Smooth muscle cell (in vitro differentiated cells): ENCODE results near the gene PERCC1. TPM values are rescaled to one million over a fixed set of nuclear protein-coding genes. Genes with fewer than 3 reads are reported as not detected.

Source experiments
- DNase-seq: peaks from one replicate; lab custom pipeline; 2025; ENCODE audit not compliant: unreplicated experiment; lab: John Stamatoyannopoulos, UW
- H2AFZ ChIP-seq: fragments of 200-600 bp; sonication (generic); 2 replicates; pipeline ENCODE4 v1.6.0; 2016; ENCODE audit warnings: antibody characterized with exemption, low read depth, mild to moderate bottlenecking
- H3F3A ChIP-seq: fragments of 200-600 bp; sonication (generic); 2 replicates; pipeline ENCODE4 v1.6.0; 2017; ENCODE audit warnings: antibody characterized with exemption, low read depth
- H3K27ac ChIP-seq: fragments of 200-600 bp; sonication (generic); 2 replicates; pipeline ENCODE4 v1.5.1; 2016; ENCODE audit warnings: low read depth, mild to moderate bottlenecking
- H3K27me3 ChIP-seq: fragments of 200-600 bp; sonication (generic); 2 replicates; pipeline ENCODE4 v1.6.1; 2016; ENCODE audit warnings: low read depth, mild to moderate bottlenecking
- H3K36me3 ChIP-seq: fragments of 200-600 bp; sonication (generic); 2 replicates; pipeline ENCODE4 v1.5.1; 2016; ENCODE audit warnings: low read depth
- H3K4me1 ChIP-seq: fragments of 200-600 bp; sonication (generic); 2 replicates; pipeline ENCODE4 v1.5.1; 2016; ENCODE audit warnings: low read depth
- H3K4me2 ChIP-seq: fragments of 200-600 bp; sonication (generic); 2 replicates; pipeline ENCODE4 v1.6.0; 2016; ENCODE audit warnings: mild to moderate bottlenecking
- H3K4me3 ChIP-seq: fragments of 200-600 bp; sonication (generic); 2 replicates; pipeline ENCODE4 v1.5.1; 2016; ENCODE audit warnings: mild to moderate bottlenecking
- H3K79me2 ChIP-seq: fragments of 200-600 bp; sonication (generic); 2 replicates; pipeline ENCODE4 v1.6.0; 2016; ENCODE audit warnings: low read depth, mild to moderate bottlenecking
- H3K9ac ChIP-seq: fragments of 200-600 bp; sonication (generic); 2 replicates; pipeline ENCODE4 v1.6.0; 2016; ENCODE audit warnings: low read depth
- H3K9me3 ChIP-seq: fragments of 200-600 bp; sonication (generic); replicated peaks from 2 replicates; pipeline ENCODE4 v1.5.1; 2016; ENCODE audit warnings: low read depth
- H4K20me1 ChIP-seq: fragments of 200-600 bp; sonication (generic); 2 replicates; pipeline ENCODE4 v1.6.0; 2016; ENCODE audit warnings: low read depth
- CTCF ChIP-seq: fragments of 200-600 bp; sonication (generic); IDR thresholded peaks from 2 replicates; pipeline ENCODE4 v1.5.1; 2017; ENCODE audit warnings: borderline replicate concordance, mild to moderate bottlenecking, antibody characterized with exemption; ENCODE audit not compliant: insufficient read depth, poor library complexity, severe bottlenecking
- WGBS: methylation state at CpG from one replicate; pipeline ENCODE4 v1.1.7; 2016; ENCODE audit warnings: low lambda C conversion rate; 5-methylcytosine and 5-hydroxymethylcytosine counted together
- polyA plus RNA-seq: library from polyadenylated mRNA; unstranded; fragments of >200 nt; fragmentation: Nextera tagmentation; extraction: Ambion mirVana; gene quantifications from 2 replicates; pipeline ENCODE4 v1.2.1, GENCODE V29; 2016
- total RNA-seq: library from RNA; depleted of rRNA; stranded (reverse); fragments of >200 nt; gene quantifications from 2 replicates; pipeline ENCODE4 v1.2.3, GENCODE V29; 2014

PERCC1 gene
- total and polyA plus RNA-seq, 2 experiments from 2014 or later = not detected

- WGBS = 93% methylated on average over 32 of the region's 38 CpGs
- Histone ChIP-seq H3K4me2 (no peak overlapping the region), H3K9ac (no peak overlapping the region)
These were observed 12.6 kb downstream of the PERCC1 start for GRCh38 chr16:1443403-1443973.

GRCh38 chr16:1443980-1444729 lies 13.3 kb downstream of the PERCC1 start, which contains the start of gene CCDC154:
Gene CCDC154, minus strand, starts transcription at chr16:1444556. Its CDS starts 234 bp downstream, at chr16:1444322.
- H3K9ac ChIP-seq = no peak within 1 kb of the TSS
- WGBS = 91% methylated on average over 17 of the region's 27 CpGs
- H3K27ac ChIP-seq = no peak within 1 kb of the TSS
- no peak for TF ChIP-seq CTCF
- H2AFZ ChIP-seq = no peak within 1 kb of the TSS
- H3K36me3 ChIP-seq = no peaks in the 10 kb centered on the region
- H3F3A ChIP-seq = no peaks in the 10 kb centered on the region
- DNase-seq = no peak
- H3K4me1 ChIP-seq = no peaks in the 10 kb centered on the region
- H3K4me3 ChIP-seq = no peak within 1 kb of the TSS
- H3K9me3 ChIP-seq = no peaks in the 10 kb centered on the region
- no peak within 1 kb of the TSS for H3K4me2 ChIP-seq
- no peaks in the 10 kb centered on the region for H3K79me2 ChIP-seq
- no peaks in the 10 kb centered on the region for H3K27me3 ChIP-seq
- H4K20me1 ChIP-seq = no peaks in the 10 kb centered on the region

More at GRCh38 chr16:1443403-1443973, 12.6 kb downstream of the PERCC1 start:
- H2AFZ ChIP-seq = no peak overlapping the region
- H3K4me3 ChIP-seq = no peak overlapping the region
- DNase-seq = no peak
- no peaks in the 10 kb centered on the region for H3K9me3 ChIP-seq
- no peaks in the 10 kb centered on the region for H3K4me1 ChIP-seq
- no peaks in the 10 kb centered on the region for H3K36me3 ChIP-seq
- TF ChIP-seq CTCF = no peak
- H4K20me1 ChIP-seq = no peaks in the 10 kb centered on the region
- no peaks in the 10 kb centered on the region for H3F3A ChIP-seq
- no peaks in the 10 kb centered on the region for H3K27me3 ChIP-seq
- H3K79me2 ChIP-seq = no peaks in the 10 kb centered on the region
- H3K27ac ChIP-seq = no peak overlapping the region

- H3K9ac ChIP-seq = no peak overlapping the region
- no peaks in the 10 kb centered on the region for H4K20me1 ChIP-seq
- DNase-seq = no peak
- TF ChIP-seq CTCF = no peak
- H3K36me3 ChIP-seq = no peaks in the 10 kb centered on the region
- H2AFZ ChIP-seq = no peak overlapping the region
- no peak overlapping the region for H3K4me3 ChIP-seq
- no peaks in the 10 kb centered on the region for H3K4me1 ChIP-seq
- no peak overlapping the region for H3K4me2 ChIP-seq
- 94% methylated on average over 36 of the region's 48 CpGs for WGBS
- no peaks in the 10 kb centered on the region for H3F3A ChIP-seq
- H3K27me3 ChIP-seq = no peaks in the 10 kb centered on the region
- H3K79me2 ChIP-seq = no peaks in the 10 kb centered on the region
- H3K27ac ChIP-seq = no peak overlapping the region
- no peaks in the 10 kb centered on the region for H3K9me3 ChIP-seq
These were observed 14.0 kb downstream of the PERCC1 start for GRCh38 chr16:1444730-1445517.
